ENCODE measurements around the gene GRIN2A. TPM values are rescaled to one million over a fixed set of nuclear protein-coding genes. Genes with fewer than 3 reads are reported as not detected.

GRIN2A gene
- total and polyA plus RNA-seq, 10 donors = under 0.01 to 0.10 (median 0.03) TPM; not detected in 7

- 53 to 76% (median 66%) methylated on average over 4 of the region's 4 CpGs for WGBS, 5 donors
- H3K4me1 ChIP-seq = no peaks in the 10 kb centered on the region
- TF ChIP-seq POLR2AphosphoS5 (IDR thresholded peaks at IDR 0.05) = no peak
- no peak for TF ChIP-seq CTCF (IDR thresholded peaks at IDR 0.05 in 8 of 11, conservative IDR thresholded peaks at IDR 0.05 in 3 of 11)
- TF ChIP-seq POLR2A (IDR thresholded peaks at IDR 0.05) = no peak
- no peak overlapping the region for H3K27ac ChIP-seq
- H3K4me3 ChIP-seq = no peak overlapping the region
- H3K36me3 ChIP-seq = no peaks in the 10 kb centered on the region
- no peaks in the 10 kb centered on the region for H3K9me3 ChIP-seq
- H3K27me3 ChIP-seq (replicated peaks in 1 of 7) = no peaks in the 10 kb centered on the region
- no peak for DNase-seq
- intact Hi-C loops (cut with DNase I; ENCODE audit: low total_unique reads) = no loop called here
Measured at GRCh38 chr16:9780831-9781230, 401.4 kb downstream of the GRIN2A start.

GRCh38 chr16:9778849-9779248, 403.4 kb downstream of the GRIN2A start:
- WGBS, 5 donors = 66 to 88% (median 81%) methylated on average over 5 of the region's 5 CpGs
- Histone ChIP-seq H3K4me1 (no peaks in the 10 kb centered on the region), H3K27me3 (replicated peaks in 1 of 7) (no peaks in the 10 kb centered on the region), H3K36me3 (no peaks in the 10 kb centered on the region), H3K4me3 (no peak overlapping the region), H3K9me3 (no peaks in the 10 kb centered on the region), H3K27ac (no peak overlapping the region)
- no peak for DNase-seq
- no peak for TF ChIP-seq CTCF (IDR thresholded peaks at IDR 0.05 in 8 of 11, conservative IDR thresholded peaks at IDR 0.05 in 3 of 11)
- TF ChIP-seq POLR2A (IDR thresholded peaks at IDR 0.05) = no peak
- TF ChIP-seq POLR2AphosphoS5 (IDR thresholded peaks at IDR 0.05) = no peak
- intact Hi-C loops (cut with DNase I; ENCODE audit: low total_unique reads) = no loop called here

GRCh38 chr16:9775998-9776397, 406.2 kb downstream of the GRIN2A start:
- TF ChIP-seq POLR2AphosphoS5 (IDR thresholded peaks at IDR 0.05) (no peak), CTCF (IDR thresholded peaks at IDR 0.05 in 8 of 11, conservative IDR thresholded peaks at IDR 0.05 in 3 of 11) (no peak), POLR2A (IDR thresholded peaks at IDR 0.05) (no peak)
- Histone ChIP-seq H3K27ac (no peak overlapping the region), H3K9me3 (no peaks in the 10 kb centered on the region), H3K36me3 (no peaks in the 10 kb centered on the region), H3K27me3 (replicated peaks in 1 of 7) (no peaks in the 10 kb centered on the region), H3K4me1 (no peaks in the 10 kb centered on the region), H3K4me3 (no peak overlapping the region)
- 64 to 77% (median 69%) methylated on average over 5 of the region's 5 CpGs for WGBS, 5 donors
- no peak for DNase-seq
- intact Hi-C loops (cut with DNase I; ENCODE audit: low total_unique reads) = no loop called here

- no peaks in the 10 kb centered on the region for H3K4me1 ChIP-seq
- intact Hi-C loops (cut with DNase I; ENCODE audit: low total_unique reads) = no loop called here
- WGBS, 5 donors = 59 to 70% (median 63%) methylated on average over 4 of the region's 4 CpGs
- TF ChIP-seq POLR2A (IDR thresholded peaks at IDR 0.05) (no peak), POLR2AphosphoS5 (IDR thresholded peaks at IDR 0.05) (no peak), CTCF (IDR thresholded peaks at IDR 0.05 in 8 of 11, conservative IDR thresholded peaks at IDR 0.05 in 3 of 11) (no peak)
- H3K9me3 ChIP-seq = no peaks in the 10 kb centered on the region
- no peak overlapping the region for H3K27ac ChIP-seq
- DNase-seq = no peak
- no peak overlapping the region for H3K4me3 ChIP-seq
- no peaks in the 10 kb centered on the region for H3K27me3 ChIP-seq (replicated peaks in 1 of 7)
- no peaks in the 10 kb centered on the region for H3K36me3 ChIP-seq
Measured at GRCh38 chr16:9773289-9773688, 408.9 kb downstream of the GRIN2A start.

Data from spleen (tissue), 11 donors.